ENCODE results near the gene ZEB1.

GRCh38 chr10:31467791-31468535 lies 148.9 kb downstream of the ZEB1 start:
- no peak for TF ChIP-seq CTCF (IDR thresholded peaks at IDR 0.05; ENCODE audit: low read depth, low read length)
- no peak for TF ChIP-seq POLR2A (IDR thresholded peaks at IDR 0.05; ENCODE audit: extremely low read depth, insufficient read length)
- no peak for TF ChIP-seq MYC (IDR thresholded peaks at IDR 0.05; ENCODE audit: low read depth, low read length)

All from NB4 (cell line).